Measurements from ENCODE around the gene SCN5A. TPM values are rescaled to one million over a fixed set of nuclear protein-coding genes. Genes with fewer than 3 reads are reported as not detected.

The SCN5A gene
- total RNA-seq, 2 experiments from 2014 or later: 0.20 to 0.52 TPM

- ChIA-PET CTCF (interaction anchor here (1.7 kb wide), 1 partner anchor 25 kb away, joined by 8 read pairs; no protein-coding TSS in a partner anchor), POLR2A (no interaction called here)
- H3K4me1 Mint-ChIP-seq (ENCODE audit: low read depth): no peaks in the 10 kb centered on the region
- H3K27ac Mint-ChIP-seq: no peak overlapping the region
- no peaks in the 10 kb centered on the region for H3K9me3 Mint-ChIP-seq
- no peak for TF ChIP-seq CTCF (IDR thresholded peaks at IDR 0.05)
- DNase-seq (no peak), ATAC-seq (no peak)
- H3K36me3 Mint-ChIP-seq (ENCODE audit: low read depth): no peaks in the 10 kb centered on the region
- H3K27me3 Mint-ChIP-seq: no peaks in the 10 kb centered on the region
- H3K4me3 Mint-ChIP-seq: no peak overlapping the region
- intact Hi-C loops (cut with micrococcal nuclease): no loop called here
Observed at GRCh38 chr3:38545550-38545949, 103.9 kb downstream of the SCN5A start.

GRCh38 chr3:38544926-38545325, 104.6 kb downstream of the SCN5A start:
- no peaks in the 10 kb centered on the region for H3K36me3 Mint-ChIP-seq (ENCODE audit: low read depth)
- H3K4me1 Mint-ChIP-seq (ENCODE audit: low read depth): no peaks in the 10 kb centered on the region
- ATAC-seq: no peak
- no peak overlapping the region for H3K27ac Mint-ChIP-seq
- TF ChIP-seq CTCF (IDR thresholded peaks at IDR 0.05): no peak
- no peak for DNase-seq
- ChIA-PET POLR2A (no interaction called here), CTCF (interaction anchor here (1.7 kb wide), 1 partner anchor 24 kb away, joined by 8 read pairs; no protein-coding TSS in a partner anchor)
- H3K9me3 Mint-ChIP-seq: no peaks in the 10 kb centered on the region
- intact Hi-C loops (cut with micrococcal nuclease): no loop called here
- H3K27me3 Mint-ChIP-seq: no peaks in the 10 kb centered on the region
- no peak overlapping the region for H3K4me3 Mint-ChIP-seq

- intact Hi-C loops (cut with micrococcal nuclease): no loop called here
Observed at GRCh38 chr3:38543586-38543985, 105.9 kb downstream of the SCN5A start.

GRCh38 chr3:38542401-38543298, 106.8 kb downstream of the SCN5A start:
- no peak overlapping the region for H3K4me3 Mint-ChIP-seq
- no peak overlapping the region for H3K27ac Mint-ChIP-seq
- ATAC-seq: no peak
- TF ChIP-seq CTCF (IDR thresholded peaks at IDR 0.05): no peak
- no peaks in the 10 kb centered on the region for H3K4me1 Mint-ChIP-seq (ENCODE audit: low read depth)
- no peak for DNase-seq
- H3K27me3 Mint-ChIP-seq: no peaks in the 10 kb centered on the region
- no peaks in the 10 kb centered on the region for H3K36me3 Mint-ChIP-seq (ENCODE audit: low read depth)
- POLR2A ChIA-PET: no interaction called here
- CTCF ChIA-PET: no interaction called here
- H3K9me3 Mint-ChIP-seq: no peaks in the 10 kb centered on the region
- intact Hi-C loops (cut with micrococcal nuclease): no loop called here

More at GRCh38 chr3:38543586-38543985, 105.9 kb downstream of the SCN5A start:
- H3K4me3 Mint-ChIP-seq: no peak overlapping the region
- ChIA-PET CTCF (interaction anchor here (1.0 to 1.1 kb wide), 2 partner anchors 22 to 103 kb away, joined by 3 read pairs; no protein-coding TSS in a partner anchor), POLR2A (no interaction called here)
- ATAC-seq (no peak), DNase-seq (no peak)
- H3K4me1 Mint-ChIP-seq (ENCODE audit: low read depth): no peaks in the 10 kb centered on the region
- H3K9me3 Mint-ChIP-seq: no peaks in the 10 kb centered on the region
- H3K27ac Mint-ChIP-seq: no peak overlapping the region
- no peaks in the 10 kb centered on the region for H3K27me3 Mint-ChIP-seq
- no peak for TF ChIP-seq CTCF (IDR thresholded peaks at IDR 0.05)
- no peaks in the 10 kb centered on the region for H3K36me3 Mint-ChIP-seq (ENCODE audit: low read depth)

- no peaks in the 10 kb centered on the region for H3K36me3 Mint-ChIP-seq (ENCODE audit: low read depth)
- POLR2A ChIA-PET: interaction anchor here (0.6 kb wide), 1 partner anchor 141 kb away, joined by 3 read pairs; no protein-coding TSS in a partner anchor
- intact Hi-C loops (cut with micrococcal nuclease): no loop called here
- H3K4me3 Mint-ChIP-seq: no peak overlapping the region
- H3K4me1 Mint-ChIP-seq (ENCODE audit: low read depth): no peaks in the 10 kb centered on the region
- H3K9me3 Mint-ChIP-seq: no peaks in the 10 kb centered on the region
- no peaks in the 10 kb centered on the region for H3K27me3 Mint-ChIP-seq
- CTCF ChIA-PET: no interaction called here
- H3K27ac Mint-ChIP-seq: no peak overlapping the region
- TF ChIP-seq CTCF (IDR thresholded peaks at IDR 0.05): no peak
- no peak for DNase-seq
- ATAC-seq: no peak
Observed at GRCh38 chr3:38541806-38542205, 107.7 kb downstream of the SCN5A start.
